GM19468 (cell line): Measurements from ENCODE around the gene ATM.

Experiments used
- ATAC-seq: cut with Tn5 transposase; IDR thresholded peaks from one replicate; pipeline ENCODE4 v1.9.1; 2021; ENCODE audit warnings: mild to moderate bottlenecking, moderate library complexity, moderate number of reproducible peaks; ENCODE audit not compliant: unreplicated experiment; ENCODE audit errors: extremely low read depth

ATM gene

GRCh38 chr11:108218912-108219783 is 3.7 kb upstream of the ATM start:
- ATAC-seq = no peak

- ATAC-seq = no peak
These were observed 2.0 kb upstream of the ATM start for GRCh38 chr11:108220721-108221336.

GRCh38 chr11:108221371-108221770 is 1.5 kb upstream of the ATM start:
- ATAC-seq = no peak

- ATAC-seq = no peak
These were observed 825 bp upstream of the ATM start for GRCh38 chr11:108221911-108222573.

GRCh38 chr11:108223348-108224149 is 682 bp downstream of the ATM start:
- peak; percentile 15 for ATAC-seq

GRCh38 chr11:108224366-108224765 is 1.5 kb downstream of the ATM start:
- ATAC-seq = no peak

GRCh38 chr11:108224911-108225786 is 2.3 kb downstream of the ATM start:
- no peak for ATAC-seq

- ATAC-seq = no peak
These were observed 3.2 kb downstream of the ATM start for GRCh38 chr11:108226036-108226435.

- ATAC-seq = no peak
These were observed 5.4 kb downstream of the ATM start for GRCh38 chr11:108228251-108228650.

GRCh38 chr11:108233277-108233945 is 10.5 kb downstream of the ATM start:
- no peak for ATAC-seq

- no peak for ATAC-seq
These were observed 12.3 kb downstream of the ATM start for GRCh38 chr11:108235192-108235591.

GRCh38 chr11:108235633-108236032 is 12.8 kb downstream of the ATM start:
- ATAC-seq = no peak

- ATAC-seq = no peak
These were observed 14.2 kb downstream of the ATM start for GRCh38 chr11:108237058-108237481.

- no peak for ATAC-seq
These were observed 16.2 kb downstream of the ATM start for GRCh38 chr11:108239076-108239475.

GRCh38 chr11:108241330-108242037 is 18.6 kb downstream of the ATM start:
- no peak for ATAC-seq

- no peak for ATAC-seq
These were observed 19.6 kb downstream of the ATM start for GRCh38 chr11:108242422-108242821.

GRCh38 chr11:108246308-108246707 is 23.4 kb downstream of the ATM start:
- no peak for ATAC-seq

GRCh38 chr11:108246885-108247284 is 24.0 kb downstream of the ATM start:
- no peak for ATAC-seq
